Kidney (tissue), 14 donors: ENCODE data around the gene KCTD19. TPM values are rescaled to one million over a fixed set of nuclear protein-coding genes. Genes with fewer than 3 reads are reported as not detected.

Source experiments
- DNase-seq, 5 donors: peaks; one replicate each; pipeline ENCODE4 v3.0.0-alpha.2; 2013 to 2020
- FAIRE-seq: peaks from 2 replicates; lab custom pipeline; 2012; peaks lifted over from hg19 to GRCh38; lab: Jason Lieb, UNC
- H3K27ac ChIP-seq, 2 donors: one replicate each; pipeline ENCODE4 v1.7.0; 2013; ENCODE audit warnings: low read depth in 2 of 2, low read length in 2 of 2, inconsistent platforms in 1 of 2
- H3K27me3 ChIP-seq: one replicate; pipeline ENCODE4 v1.7.1; 2013; ENCODE audit warnings: low read length, inconsistent platforms; ENCODE audit not compliant: control insufficient read depth, insufficient read depth
- H3K36me3 ChIP-seq, 3 donors: one replicate each; pipeline versions ENCODE4 v1.7.0 to v1.7.1; 2013; ENCODE audit warnings: low read length in 3 of 3, control low read depth in 1 of 3, inconsistent platforms in 1 of 3; ENCODE audit not compliant: insufficient read depth in 3 of 3, control insufficient read depth in 2 of 3
- H3K4me1 ChIP-seq, 3 donors: one replicate each; pipeline versions ENCODE4 v1.7.0 to v1.7.1; 2013; ENCODE audit warnings: low read length in 3 of 3, inconsistent platforms in 1 of 3, low read depth in 1 of 3; ENCODE audit not compliant: control insufficient read depth in 2 of 3, insufficient read depth in 2 of 3
- H3K4me3 ChIP-seq, 3 donors: one replicate each; pipeline versions ENCODE4 v1.7.0 to v1.8.1; 2013; ENCODE audit warnings: low read length in 3 of 3, control low read depth in 1 of 3, inconsistent platforms in 1 of 3
- H3K9ac ChIP-seq, 3 donors: one replicate each; pipeline versions ENCODE4 v1.7.0 to v1.7.1; 2013; ENCODE audit warnings: low read length in 3 of 3, control low read depth in 1 of 3, inconsistent platforms in 1 of 3
- H3K9me3 ChIP-seq, 3 donors: one replicate each; pipeline versions ENCODE4 v1.7.0 to v1.7.1; 2013; ENCODE audit warnings: low read length in 3 of 3, control low read depth in 1 of 3, inconsistent platforms in 1 of 3; ENCODE audit not compliant: control insufficient read depth in 2 of 3, insufficient read depth in 1 of 3
- CTCF ChIP-seq: IDR thresholded peaks from 3 replicates; pipeline ENCODE4 v1.5.1; 2012; ENCODE audit warnings: mild to moderate bottlenecking, moderate library complexity, borderline replicate concordance; ENCODE audit not compliant: insufficient read depth; ENCODE audit errors: extremely low read depth
- intact Hi-C: fragments of 100-400 bp; cut with DNase I; formaldehyde crosslinking; loops from one replicate; pipeline ENCODE4 v1.11.1; 2022
- polyA plus RNA-seq: library from polyadenylated mRNA; stranded (reverse); fragments of 350-450 nt; fragmentation: Illumina TruSeq; extraction: RNeasy Lipid Tissue Mini Kit (QIAGEN cat#74804); gene quantifications from one replicate; pipeline ENCODE4 v1.2.3, GENCODE V29; 2014; ENCODE audit warnings: low read depth, low replicate concordance; ENCODE audit not compliant: insufficient read depth
- total RNA-seq: library from RNA; stranded (reverse); fragmentation: NEBNext Ultra II Directional; extraction: Animal tissue kit (Norgen Biotek cat#: 25700); gene quantifications from one replicate; pipeline ENCODE4 v1.2.1, GENCODE V29; 2021
- donor health status: control.
- donor health status: control.
- donor health status: control.
- donor health status: control.
- donor health status: control.
- donor health status: DM: yes; HTN: yes; CAD: no.
- donor health status: Normal renal cell carcinoma (clear cell type).

KCTD19 gene
- total and polyA plus RNA-seq, 2 donors from 2014 or later = 0.31 TPM; not detected in 1

GRCh38 chr16:67302076-67302475 lies 24.5 kb downstream of the KCTD19 start:
- H3K9ac ChIP-seq = no peak overlapping the region
- TF ChIP-seq CTCF = no peak
- no peaks in the 10 kb centered on the region for H3K9me3 ChIP-seq
- FAIRE-seq (no peak), DNase-seq (no peak)
- H3K36me3 ChIP-seq = no peaks in the 10 kb centered on the region
- peak overlapping the region in 1 of 2 donors; percentile 30 for H3K27ac ChIP-seq
- intact Hi-C loops = no loop called here
- no peaks in the 10 kb centered on the region for H3K4me1 ChIP-seq
- H3K27me3 ChIP-seq = no peaks in the 10 kb centered on the region
- H3K4me3 ChIP-seq = no peak overlapping the region

- H3K4me3 ChIP-seq = no peak overlapping the region
- H3K36me3 ChIP-seq = no peaks in the 10 kb centered on the region
- H3K27me3 ChIP-seq = no peaks in the 10 kb centered on the region
- H3K9ac ChIP-seq = no peak overlapping the region
- H3K27ac ChIP-seq = no peak overlapping the region
- DNase-seq = peak in 1 of 5 donors; percentile 24
- FAIRE-seq = no peak
- intact Hi-C loops = no loop called here
- TF ChIP-seq CTCF = no peak
- no peaks in the 10 kb centered on the region for H3K4me1 ChIP-seq
- no peaks in the 10 kb centered on the region for H3K9me3 ChIP-seq
Measured at GRCh38 chr16:67301080-67301782, 25.3 kb downstream of the KCTD19 start.

- H3K4me1 ChIP-seq = no peaks in the 10 kb centered on the region
- no peaks in the 10 kb centered on the region for H3K9me3 ChIP-seq
- no peaks in the 10 kb centered on the region for H3K36me3 ChIP-seq
- H3K4me3 ChIP-seq = no peak overlapping the region
- intact Hi-C loops = no loop called here
- H3K27ac ChIP-seq = no peak overlapping the region
- H3K9ac ChIP-seq = no peak overlapping the region
- H3K27me3 ChIP-seq = no peaks in the 10 kb centered on the region
- no peak for FAIRE-seq
- no peak for DNase-seq
- TF ChIP-seq CTCF = no peak
Measured at GRCh38 chr16:67299269-67299668, 27.3 kb downstream of the KCTD19 start.

GRCh38 chr16:67298277-67298676 lies 28.3 kb downstream of the KCTD19 start:
- FAIRE-seq (no peak), DNase-seq (no peak)
- H3K27ac ChIP-seq = no peak overlapping the region
- no peaks in the 10 kb centered on the region for H3K36me3 ChIP-seq
- intact Hi-C loops = no loop called here
- no peak overlapping the region for H3K4me3 ChIP-seq
- no peaks in the 10 kb centered on the region for H3K9me3 ChIP-seq
- H3K4me1 ChIP-seq = no peaks in the 10 kb centered on the region
- no peak for TF ChIP-seq CTCF
- H3K9ac ChIP-seq = no peak overlapping the region
- H3K27me3 ChIP-seq = no peaks in the 10 kb centered on the region
